Suppressor macrophage treated with lipopolysaccharide for 1 hour (primary cell): ENCODE measurements around the gene NPTX1.

Source experiments
- DNase-seq, 3 donors: peaks; one replicate each; pipeline ENCODE4 v3.0.0-alpha.2; 2020 to 2022

NPTX1 gene

DNA sequence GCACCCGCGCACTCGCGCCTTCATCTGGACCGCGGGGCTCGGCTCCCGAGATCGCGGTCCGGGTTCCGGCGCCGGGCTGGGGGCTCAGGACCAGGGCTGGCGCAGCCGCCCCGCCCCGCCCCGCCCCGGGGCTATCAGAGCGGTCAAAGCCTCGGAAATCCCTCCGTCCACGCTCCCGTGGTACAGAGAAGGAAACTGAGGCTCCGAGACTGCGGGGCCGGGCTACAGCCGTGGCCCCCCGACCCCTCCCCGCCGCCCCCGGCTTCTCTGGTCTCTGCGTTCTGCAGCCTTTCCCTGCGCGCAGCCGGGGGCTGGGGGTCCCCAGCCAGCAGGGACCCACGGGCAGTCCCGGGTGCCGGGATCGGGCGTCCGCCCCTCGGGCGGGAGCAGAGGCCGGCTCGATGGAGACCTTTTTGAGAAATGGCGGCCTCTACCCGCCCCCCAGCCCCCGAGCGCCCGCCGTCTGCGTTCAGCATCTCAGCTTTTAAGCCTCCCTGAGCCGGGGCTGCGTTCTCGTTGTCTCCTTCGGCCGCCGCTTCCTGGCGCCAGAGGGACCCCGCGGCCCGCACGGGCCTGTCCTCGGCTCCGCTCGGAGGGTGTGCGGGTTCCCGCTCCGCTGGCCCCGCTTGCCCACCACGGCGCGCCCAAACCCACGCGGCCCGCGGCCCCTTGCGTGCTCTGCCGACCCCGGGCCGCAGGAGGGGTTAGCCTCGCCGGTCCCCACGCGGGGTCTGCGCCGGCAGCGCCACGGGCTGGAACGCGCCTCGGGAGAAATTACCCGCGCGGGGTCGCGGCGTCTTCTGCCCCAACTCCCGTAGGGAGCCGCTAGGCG is 1.5 kb upstream of the NPTX1 start:
- peak in 2 of 3 donors; percentile 31 to 70 for DNase-seq

DNA sequence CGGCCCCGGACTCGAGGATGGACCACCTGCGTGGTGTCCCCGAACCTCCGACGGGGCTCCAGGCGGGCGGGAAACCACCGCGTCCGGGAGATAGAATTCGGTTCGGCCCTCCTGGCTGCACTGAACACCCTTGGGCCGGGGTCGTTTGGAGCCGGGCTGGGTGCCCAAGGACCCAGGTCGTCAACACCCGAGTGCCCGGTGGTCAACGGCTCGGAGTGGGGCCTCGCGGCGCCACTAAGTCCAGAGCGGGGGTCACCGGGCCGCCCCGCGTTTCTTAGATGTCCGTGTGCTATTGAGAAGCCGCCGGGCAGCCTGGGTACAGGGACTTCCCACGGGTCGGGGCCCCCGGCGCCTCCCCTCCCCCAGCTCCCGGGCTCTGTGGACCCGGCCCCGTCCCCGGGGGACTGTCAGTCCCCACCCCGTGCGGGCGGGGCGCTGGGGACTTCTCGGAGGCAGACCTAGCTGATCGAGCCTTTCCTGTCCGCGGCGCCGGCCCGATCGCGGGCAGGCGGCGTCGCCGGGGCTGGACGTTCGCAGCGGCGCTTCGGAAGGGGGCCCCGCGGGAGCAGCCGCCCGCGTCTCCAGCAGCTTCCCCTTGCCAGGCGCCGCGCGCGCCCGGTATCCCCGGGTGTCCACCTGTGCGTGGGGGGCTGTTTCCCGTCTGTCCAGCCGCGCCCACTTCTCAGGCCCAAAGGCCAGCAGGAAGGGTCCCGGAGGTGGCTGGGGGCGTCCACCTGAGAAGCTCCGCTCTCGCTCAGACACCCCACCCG is 655 bp upstream of the NPTX1 start:
- peak in 1 of 3 donors; percentile 43 for DNase-seq

DNA sequence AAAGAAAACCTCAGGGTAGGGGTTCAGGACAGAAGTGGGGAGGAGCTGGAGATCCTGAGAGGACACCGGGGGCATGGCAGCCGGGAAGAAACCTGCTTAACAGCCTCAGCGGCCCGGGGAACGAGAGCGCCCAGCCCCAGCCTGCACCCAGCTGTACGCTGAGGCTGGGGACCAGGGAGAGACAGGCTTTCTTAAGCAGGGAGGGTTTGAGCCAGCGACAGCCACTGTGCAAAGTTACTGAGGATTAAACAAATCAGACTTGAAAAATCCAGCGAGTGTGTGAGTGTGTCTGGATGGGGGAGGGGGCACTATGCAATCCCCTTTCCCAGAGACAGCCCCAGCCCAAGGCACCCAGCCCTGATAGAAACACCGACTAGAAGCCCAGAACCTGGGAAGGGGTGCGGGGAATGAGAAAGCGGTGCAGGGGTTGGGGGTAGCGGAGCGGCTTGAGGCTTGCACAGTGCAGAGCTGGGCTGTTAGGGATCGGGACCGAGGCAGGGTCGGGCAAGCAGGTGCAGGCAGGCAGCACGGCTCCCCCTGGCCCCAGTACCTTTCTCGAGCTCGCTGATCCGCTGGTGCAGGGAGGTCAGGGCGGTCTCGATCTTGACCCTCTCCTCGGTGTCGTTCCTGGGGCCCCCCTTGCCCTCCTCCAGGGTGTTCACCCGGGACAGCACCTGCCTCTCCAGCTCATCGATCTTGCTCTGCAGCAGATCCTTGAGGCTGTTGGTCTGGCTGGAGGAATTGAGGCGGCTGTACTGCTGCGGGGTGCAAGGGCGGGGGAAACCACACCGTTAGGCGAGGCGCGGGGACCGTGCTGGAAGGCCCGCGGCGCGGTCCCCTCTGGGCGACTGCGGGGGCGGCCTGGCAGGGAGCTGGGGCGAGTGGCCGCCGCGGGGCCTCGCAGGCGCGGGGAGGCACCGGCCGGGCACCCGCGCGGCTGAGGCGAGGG is 1.2 kb downstream of the NPTX1 start:
- DNase-seq = peak in 1 of 3 donors; percentile 45

DNA sequence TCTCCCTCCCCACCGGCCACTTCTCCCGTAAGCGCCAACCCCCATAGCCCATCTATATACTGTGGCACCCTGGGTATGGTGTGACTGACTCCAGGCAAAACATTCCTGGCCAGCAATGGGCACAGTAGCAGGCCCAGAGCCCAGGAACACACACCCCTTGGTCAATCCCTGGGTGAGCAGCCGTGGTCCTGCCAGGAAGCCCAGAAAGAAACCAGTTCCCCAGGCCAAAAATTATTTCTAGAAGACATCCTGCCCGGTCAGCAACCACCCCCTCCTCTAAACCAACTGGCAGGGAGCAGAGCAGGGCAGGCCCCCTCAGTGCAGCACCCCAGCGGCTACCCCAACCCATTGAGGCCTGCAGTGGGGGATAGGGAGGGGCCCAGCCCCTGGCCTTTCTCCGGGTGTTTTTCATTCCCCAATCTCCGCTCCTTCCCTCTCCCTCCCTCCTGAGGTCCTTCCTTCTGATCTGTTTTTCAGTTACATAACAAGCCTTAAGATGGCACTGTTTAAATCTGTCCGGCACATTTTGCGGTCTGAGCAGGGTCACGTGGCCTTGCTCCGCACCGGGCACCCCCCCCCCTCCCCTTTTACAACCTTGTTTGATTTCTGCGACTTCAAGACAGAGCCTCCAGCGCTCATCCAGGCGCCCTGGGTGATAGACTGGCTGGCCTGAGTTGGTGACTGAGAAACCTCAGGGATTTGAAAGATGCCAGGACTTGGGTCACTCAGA is 2.0 kb downstream of the NPTX1 start:
- peak in 1 of 3 donors; percentile 13 for DNase-seq

DNA sequence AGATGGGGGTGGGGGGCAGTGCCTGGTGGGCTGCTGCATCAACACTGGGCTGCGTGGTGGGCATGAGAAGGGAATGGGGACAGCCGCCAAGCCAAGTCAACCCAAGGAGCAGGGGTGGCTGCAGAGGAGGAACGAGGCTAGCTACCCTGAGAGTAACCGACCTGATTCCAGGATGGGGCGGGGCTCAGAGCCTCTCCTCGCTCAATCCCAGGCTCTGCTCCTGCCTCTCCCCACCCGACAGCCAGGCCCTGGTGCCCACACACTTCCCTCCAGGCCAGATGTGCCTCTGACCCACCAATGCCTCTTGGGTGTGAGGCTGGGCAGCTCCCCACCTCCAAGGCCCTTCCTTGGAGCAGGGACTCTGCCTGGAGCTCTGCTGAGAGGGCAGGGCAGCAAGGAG is 2.7 kb downstream of the NPTX1 start:
- DNase-seq = no peak

DNA sequence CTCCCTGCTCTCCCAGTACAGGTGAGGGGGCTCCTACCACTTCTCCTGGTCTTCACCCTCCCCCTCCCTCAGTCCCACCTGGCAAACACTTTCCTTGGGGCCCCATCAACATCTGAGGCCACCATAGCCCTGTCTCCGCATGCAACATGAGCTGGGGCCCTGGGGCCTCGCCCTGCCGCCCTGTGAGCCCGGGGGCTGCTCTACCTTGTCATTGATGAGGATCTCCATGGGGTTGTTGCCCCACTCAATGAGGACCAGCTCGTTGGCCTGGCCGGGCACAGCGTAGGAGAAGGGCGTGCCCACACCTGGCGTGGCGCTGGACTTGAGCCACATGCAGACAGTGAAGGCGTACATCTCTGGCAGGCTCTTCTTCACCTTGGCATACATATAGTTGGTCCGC is 3.4 kb downstream of the NPTX1 start:
- DNase-seq = no peak

DNA sequence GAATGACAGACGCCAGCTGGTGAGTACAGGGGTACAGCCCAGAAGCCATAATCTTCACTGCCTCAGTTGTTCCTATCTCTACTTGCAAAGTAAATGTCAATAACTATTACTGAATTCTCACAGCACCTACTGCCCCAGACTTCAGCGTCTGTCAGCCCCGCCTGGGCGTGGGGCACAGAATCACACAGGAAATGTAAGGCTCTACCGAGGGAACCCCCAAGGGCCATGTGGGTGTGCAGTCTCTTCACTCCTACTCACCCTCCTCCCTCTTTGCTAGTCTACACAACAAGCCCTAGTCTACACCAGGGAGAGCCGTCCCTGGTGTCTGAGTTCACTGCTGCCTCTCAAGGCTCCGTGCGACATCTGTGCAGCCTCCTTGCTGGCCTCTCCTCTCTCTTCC is 4.5 kb downstream of the NPTX1 start:
- DNase-seq = no peak

DNA sequence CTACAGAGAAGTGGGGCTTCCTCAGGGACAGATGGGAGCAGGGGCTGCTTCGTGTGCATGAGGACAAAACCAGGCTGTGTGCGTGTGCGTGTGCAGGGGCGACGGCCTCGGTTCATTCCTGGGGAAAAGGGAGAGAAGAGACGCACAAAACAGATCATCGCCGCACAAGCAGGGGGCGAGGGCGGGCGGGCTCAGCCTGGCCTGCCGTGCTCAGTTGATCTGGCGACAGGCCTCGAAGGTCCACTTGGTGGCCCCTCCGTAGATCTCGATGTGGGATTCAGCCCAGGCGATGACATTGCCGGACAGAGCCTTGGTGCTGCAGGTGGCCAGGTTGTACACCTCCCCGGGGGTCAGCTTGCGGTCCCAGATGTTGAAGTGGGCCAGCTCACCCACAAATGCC is 5.8 kb downstream of the NPTX1 start:
- DNase-seq = no peak

DNA sequence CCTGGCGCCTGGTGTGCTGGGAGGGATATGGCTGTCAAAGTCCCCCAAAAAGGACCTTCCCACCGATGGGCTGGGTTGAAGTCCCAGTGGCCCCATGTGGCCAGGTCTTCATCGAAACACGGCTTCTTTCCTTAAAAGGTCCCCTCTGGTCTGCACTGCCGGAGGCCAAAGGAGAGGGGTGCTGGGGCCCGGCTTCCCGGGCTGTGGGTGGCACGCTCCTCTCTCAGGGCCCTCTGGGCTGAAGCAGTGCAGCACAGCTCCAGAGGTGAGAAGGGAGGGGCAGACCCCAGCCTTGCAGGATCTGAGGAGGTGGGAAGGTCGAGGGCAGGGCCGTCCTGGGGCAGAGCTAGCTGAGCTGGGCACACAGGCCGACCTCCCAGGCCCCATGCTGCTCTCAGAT is 6.7 kb downstream of the NPTX1 start:
- DNase-seq = no peak

DNA sequence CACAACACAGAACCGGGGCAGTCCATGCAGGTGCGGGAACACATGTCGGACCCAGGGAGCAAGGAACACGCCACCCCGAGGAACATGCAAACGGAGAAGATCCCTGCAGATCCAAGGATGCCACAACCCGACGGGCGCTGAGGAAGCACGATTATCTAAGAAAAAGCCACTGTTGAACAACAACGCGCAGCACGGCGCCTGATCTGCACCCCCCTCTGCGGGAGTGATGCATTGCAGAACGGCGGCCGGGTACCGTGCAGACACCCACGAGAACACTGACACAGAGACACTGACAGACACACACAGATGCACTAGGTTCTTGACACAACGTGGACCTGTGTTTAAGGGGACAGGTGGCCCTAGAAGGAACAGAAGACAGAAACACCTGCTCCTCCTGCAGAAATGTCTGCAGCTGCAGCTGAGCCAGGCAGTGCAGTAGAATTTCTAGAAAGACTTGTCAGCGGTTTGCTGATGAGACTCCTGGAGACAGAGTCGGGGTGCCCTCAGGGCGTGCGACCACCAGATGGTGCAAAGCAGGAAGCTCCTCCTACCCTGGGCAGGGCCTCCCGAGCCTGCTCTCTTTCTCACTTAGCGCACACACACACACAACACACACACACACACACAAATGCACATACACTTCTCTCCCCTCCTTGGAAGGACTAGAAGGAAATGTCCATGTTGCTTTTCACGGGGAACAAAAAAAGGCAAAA is 7.5 kb downstream of the NPTX1 start:
- DNase-seq = no peak

DNA sequence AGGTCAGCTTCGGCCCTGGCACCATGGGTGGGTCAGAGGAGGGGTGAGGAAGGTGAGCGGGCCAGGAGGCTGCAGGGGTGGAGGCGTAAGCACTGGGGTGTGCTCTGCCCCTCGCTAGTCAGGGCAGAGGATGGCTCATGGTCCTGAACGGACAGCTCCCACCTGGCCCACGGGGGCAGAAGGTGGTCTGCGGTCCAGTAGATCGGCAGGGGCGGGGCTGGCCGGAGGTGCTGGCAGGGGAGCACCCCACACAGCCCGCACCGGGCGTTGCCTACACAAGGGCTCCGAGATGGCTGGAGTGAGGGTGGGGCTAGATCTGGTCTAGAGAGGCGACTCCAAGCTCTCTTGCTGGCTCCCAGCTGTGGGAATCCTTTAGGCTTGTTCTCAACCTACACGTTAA is 8.2 kb downstream of the NPTX1 start:
- DNase-seq = no peak

DNA sequence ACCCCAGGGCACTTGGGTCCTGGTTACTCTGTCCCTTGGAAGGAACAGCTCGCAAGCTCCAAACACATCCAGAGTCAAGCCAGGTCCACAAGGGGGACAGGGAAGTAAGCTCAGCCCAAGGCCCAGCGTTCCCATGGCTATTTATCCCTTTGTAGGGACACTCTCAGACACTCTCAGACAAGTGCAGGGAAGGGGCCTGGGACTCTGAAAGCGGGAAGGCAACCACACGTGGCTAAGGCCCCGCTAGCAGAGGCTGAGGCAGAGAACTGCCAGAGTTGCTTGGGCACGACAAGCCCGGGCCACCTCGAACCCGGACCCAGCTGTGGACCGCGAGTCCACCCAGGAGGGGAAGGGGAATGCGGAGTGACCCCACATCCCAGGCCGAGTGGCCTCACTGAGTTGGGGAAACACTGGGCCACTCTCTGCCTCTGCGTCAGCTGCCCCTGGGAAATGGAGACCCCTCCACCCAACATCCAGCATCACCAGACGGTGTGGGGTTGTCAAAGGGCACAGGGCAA is 10.2 kb downstream of the NPTX1 start:
- no peak for DNase-seq

DNA sequence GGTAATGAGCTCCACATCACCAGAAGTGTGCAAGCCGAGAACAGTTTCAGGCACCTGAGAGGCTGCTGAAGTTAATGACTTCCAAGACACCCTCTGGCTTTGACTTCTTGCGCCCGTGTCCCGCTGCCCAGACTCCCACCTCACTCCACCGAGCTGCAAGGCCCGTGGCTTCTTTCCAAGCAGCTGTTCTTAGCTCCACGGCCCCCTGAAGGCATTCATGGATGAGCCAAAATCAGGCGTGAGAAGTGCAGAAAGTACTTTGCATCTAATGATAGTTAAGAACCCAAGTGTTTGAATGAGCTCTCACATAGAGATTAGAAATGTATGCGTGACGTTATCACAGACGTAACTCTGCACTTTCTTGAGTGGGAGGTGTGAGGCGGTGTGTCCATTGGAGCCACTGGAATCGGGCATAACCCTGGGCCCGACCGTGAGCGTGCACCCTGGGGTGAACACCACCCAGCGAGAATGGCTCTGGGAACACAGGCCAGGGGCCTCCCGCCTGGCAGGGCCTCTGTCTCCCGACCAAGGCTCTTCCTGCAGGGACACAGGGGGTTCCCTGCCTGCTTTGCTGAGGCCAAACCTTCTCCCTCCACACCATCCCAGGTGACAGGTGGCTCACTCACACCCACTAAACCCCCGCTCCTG is 11.0 kb downstream of the NPTX1 start:
- DNase-seq = no peak

DNA sequence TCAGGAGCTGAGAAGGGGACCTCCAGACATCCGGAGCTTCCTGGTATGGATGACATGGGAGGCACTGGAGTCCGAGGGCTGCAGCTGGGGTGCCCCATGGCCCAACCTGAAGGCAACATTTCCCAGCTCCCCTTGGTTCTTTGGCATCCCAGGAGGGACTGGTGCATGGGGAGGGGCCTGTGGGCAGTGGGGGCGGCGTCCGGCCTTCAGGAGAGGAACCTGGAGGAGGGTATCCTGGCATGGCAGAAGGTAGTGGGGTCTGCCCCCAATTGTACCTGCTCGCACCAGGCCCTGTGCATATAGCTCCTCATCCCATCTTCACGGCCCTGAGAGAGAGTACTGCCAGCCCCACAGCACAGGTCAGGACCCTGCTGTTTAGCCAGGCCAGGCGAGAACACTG is 11.9 kb downstream of the NPTX1 start:
- DNase-seq = no peak

DNA sequence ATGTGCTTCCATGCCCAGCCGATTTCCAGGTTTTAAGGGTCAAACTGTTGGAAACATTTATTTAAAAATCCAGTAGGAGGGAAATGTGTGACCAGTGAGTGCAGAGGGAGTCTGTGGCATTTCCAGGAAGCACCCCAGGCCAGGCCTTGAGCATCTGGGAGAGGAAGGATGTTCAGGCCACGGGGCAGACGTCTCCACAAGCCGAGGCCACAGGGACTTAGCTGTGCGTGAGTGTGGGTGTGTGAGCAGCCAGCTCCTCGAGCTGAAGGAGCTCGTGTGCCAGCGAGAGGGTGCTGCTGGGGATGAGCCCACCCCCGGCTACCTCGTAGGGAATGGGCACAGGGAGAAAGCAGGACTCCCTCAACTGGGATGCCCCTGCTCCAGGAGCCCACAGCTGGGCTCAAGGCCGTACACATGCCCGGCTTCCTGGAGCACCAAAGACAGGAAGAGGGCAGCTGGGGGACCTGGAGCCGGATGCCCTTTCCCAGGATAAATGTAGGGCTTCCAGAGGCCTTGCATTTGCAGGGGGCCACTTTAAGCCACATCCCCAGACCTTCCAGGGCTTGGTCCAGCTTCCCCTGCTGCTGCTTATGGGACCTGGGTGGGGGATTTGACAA is 12.5 kb downstream of the NPTX1 start:
- DNase-seq = no peak

DNA sequence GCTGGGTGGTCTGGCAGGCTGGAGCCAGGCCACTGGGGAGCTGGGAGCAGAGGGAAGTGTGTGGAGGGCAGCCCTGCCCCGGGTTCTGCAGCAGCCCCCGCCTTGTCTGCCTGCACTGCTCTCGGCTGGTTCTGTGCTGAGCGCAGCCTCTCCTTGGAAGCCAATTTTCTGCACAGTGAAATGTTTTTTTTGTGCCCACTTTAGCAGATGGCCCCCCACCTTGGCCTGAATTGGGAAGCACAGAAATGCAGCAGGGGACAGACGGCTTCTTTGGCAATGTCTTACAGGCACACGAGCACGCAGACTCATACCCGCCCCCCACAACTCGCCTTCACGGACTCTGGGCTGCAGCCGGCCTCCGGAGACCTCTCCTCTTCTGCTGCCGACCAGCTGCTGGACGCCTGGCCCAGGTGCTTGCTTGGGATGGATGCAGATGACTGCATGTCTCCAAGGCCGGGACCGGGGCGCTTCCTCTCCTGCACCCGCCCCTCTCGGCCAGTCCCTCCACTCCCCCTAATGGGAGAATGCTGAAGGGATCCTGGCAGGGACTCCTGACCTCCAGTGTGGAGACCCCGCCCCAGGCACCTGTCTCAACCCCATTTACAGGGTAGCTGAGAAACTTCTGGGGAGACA is 14.8 kb downstream of the NPTX1 start:
- no peak for DNase-seq

DNA sequence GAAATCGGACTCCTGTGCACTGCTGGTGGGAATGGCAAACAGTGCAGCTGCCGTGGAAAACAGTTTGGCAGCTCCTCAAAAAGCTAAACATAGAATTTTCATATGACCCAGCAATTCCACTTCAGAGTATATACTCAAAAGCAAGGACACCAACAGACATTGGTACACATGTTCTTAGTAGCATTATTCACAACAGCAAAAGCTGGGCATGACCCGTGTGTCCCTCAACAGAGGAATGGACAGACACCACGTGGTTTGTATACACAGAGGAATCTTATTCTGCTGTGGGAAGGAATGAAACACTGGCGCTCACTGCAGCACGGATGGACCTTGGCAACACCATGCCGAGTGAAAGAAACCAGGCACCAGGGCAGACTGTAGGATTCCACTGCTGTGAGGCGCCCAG is 16.0 kb downstream of the NPTX1 start:
- DNase-seq = no peak

DNA sequence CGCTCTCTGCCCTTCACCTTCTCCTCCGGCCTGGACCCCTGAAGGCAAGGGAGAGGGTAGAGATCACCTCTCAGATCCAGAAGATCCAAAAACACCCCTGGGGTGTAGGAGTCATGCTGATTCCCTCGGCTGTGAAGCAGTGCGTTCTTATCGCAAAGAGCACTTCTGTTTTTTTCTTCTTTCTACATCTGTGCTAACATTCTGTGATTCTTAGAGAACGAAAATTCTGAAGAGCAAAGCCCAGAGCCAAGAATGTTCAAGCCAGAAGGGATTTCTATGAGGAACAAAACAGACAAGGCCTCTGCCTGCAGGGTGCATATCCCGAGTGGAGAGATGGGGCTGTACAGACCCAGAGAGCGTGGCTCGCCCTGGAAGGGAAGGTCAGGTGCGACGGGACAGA is 17.2 kb downstream of the NPTX1 start:
- no peak for DNase-seq

DNA sequence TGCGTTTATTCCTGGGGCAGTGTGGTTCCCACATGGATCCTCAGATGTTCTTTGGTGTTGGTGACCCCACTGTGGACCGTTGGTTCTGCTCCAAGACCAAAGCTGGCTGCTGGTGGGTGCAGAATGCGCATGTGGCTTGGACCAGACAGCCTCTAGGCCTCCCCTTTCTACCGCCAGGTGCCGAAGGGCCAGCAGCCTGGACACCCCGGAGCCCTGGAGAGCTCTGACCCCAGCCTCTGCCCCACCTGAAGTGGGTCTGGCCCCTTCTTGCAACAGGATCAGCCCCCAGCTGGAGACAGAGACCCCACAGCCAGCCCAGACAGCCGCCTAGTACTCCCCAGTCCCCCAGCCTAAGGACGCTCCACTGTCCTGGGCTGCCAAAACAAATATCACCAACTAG is 18.4 kb downstream of the NPTX1 start:
- DNase-seq = no peak

DNA sequence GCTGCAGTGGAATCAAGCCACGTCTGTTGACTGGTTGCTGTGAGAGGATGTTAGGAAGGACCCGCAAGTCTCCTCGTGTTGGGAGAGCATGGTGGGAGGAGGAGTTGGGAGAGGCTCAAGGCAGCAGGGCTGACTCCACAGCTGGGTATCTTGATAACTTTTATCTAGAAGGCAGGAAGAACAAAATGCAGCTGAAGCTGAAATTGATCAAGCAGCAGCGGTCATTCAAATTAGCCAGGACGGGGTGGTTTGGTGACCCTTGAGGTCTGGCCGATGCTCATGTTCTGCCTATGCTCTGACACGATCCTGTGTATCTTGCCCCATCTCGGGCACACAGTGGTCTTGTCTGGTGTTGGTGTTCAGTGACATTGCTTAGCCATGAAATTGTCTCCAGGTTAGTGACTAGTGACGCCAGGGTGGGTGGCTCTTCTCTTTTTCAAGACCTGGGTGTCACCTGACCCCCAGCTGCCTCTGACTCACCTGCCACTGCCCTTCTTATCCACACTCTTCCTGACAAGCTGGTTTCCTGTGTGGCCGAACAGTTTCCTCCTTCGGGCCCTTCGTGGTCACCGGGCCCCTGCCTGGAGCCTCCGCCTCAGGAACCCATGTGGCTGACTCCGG is 19.1 kb downstream of the NPTX1 start:
- peak; percentile 49 to 58 (median 57) for DNase-seq
